ENCODE measurements around the gene SLC27A1.

The SLC27A1 gene

DNA sequence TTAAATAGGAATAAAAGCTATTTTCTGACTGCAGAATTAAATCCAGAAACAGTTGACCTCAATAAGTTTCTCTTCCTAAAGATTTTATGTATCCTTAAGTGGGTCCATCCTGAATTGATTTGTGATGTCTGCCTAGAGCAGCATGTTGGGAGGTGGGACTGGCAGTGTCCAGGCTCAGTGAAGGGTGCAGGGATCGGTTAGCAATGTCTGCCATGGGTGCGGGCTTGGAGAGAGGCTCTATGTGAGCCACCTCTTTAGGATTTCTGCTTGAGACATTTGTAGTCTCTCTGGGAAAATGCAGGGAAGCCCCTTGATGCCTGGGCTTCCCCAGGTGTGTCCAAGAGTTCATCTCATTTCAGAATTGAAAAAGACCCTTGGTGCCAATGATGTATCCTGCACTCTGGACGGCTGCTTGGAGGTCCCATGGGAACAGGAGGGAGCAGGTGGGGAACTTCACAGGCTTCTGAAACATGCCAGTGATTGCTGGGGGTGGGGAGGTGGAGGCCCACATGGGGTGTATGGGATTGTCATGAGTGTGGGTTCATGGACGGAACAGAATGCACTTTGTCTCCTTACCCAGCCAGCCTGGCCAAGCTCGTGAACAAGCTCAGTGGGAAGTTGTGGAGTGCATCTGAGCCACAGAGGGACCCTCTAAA, 78.9 kb downstream of the SLC27A1 start:
- TF ChIP-seq POLR2AphosphoS5 (IDR thresholded peaks at IDR 0.05; ENCODE audit: low read depth, low read length), result no peak
- TF ChIP-seq TAF1 (IDR thresholded peaks at IDR 0.05; ENCODE audit: borderline replicate concordance, insufficient read depth, low read length), result no peak
- TF ChIP-seq SIN3A (IDR thresholded peaks at IDR 0.05; ENCODE audit: borderline replicate concordance, insufficient read depth, low read length), result no peak
- no peak for TF ChIP-seq FOXP2 (optimal IDR thresholded peaks at IDR 0.05; ENCODE audit: borderline replicate concordance, extremely low read depth, extremely low read length, insufficient read depth)
- TF ChIP-seq, protein P1, sequence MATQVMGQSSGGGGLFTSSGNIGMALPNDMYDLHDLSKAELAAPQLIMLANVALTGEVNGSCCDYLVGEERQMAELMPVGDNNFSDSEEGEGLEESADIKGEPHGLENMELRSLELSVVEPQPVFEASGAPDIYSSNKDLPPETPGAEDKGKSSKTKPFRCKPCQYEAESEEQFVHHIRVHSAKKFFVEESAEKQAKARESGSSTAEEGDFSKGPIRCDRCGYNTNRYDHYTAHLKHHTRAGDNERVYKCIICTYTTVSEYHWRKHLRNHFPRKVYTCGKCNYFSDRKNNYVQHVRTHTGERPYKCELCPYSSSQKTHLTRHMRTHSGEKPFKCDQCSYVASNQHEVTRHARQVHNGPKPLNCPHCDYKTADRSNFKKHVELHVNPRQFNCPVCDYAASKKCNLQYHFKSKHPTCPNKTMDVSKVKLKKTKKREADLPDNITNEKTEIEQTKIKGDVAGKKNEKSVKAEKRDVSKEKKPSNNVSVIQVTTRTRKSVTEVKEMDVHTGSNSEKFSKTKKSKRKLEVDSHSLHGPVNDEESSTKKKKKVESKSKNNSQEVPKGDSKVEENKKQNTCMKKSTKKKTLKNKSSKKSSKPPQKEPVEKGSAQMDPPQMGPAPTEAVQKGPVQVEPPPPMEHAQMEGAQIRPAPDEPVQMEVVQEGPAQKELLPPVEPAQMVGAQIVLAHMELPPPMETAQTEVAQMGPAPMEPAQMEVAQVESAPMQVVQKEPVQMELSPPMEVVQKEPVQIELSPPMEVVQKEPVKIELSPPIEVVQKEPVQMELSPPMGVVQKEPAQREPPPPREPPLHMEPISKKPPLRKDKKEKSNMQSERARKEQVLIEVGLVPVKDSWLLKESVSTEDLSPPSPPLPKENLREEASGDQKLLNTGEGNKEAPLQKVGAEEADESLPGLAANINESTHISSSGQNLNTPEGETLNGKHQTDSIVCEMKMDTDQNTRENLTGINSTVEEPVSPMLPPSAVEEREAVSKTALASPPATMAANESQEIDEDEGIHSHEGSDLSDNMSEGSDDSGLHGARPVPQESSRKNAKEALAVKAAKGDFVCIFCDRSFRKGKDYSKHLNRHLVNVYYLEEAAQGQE (IDR thresholded peaks at IDR 0.05; ENCODE audit: insufficient read depth in 1 of 2, low read depth in 2 of 2, low read length in 2 of 2), result no peak

DNA sequence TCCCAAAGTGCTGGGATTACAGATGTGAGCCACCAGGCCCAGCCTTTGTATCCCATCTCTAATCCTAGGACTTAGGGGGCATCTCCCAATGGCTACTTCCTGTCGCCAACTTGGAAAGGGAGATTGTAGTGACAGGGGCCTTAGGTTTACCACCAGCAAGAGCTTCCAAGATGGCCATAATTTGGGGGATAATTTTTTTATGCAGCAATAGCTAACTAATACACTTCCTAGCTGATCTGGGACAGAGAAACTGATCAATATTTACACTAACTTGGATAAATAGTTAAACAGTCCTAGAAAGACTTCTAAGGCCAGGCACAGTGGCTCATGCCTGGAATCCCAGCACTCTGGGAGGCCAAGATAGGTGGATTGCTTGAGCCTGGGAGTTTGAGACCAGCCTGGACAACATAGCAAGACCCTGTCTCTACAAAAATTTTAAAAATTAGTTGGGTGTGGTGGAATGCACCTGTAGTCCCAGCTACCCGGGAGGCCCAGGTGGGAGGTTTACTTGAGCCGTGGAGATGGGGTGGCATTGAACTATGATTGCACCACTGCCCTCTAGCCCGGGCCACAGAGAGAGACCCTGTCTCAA, 79.8 kb downstream of the SLC27A1 start:
- no peak for TF ChIP-seq TAF1 (IDR thresholded peaks at IDR 0.05; ENCODE audit: borderline replicate concordance, insufficient read depth, low read length)
- TF ChIP-seq, protein P1 (IDR thresholded peaks at IDR 0.05; ENCODE audit: insufficient read depth in 1 of 2, low read depth in 2 of 2, low read length in 2 of 2), result no peak

DNA sequence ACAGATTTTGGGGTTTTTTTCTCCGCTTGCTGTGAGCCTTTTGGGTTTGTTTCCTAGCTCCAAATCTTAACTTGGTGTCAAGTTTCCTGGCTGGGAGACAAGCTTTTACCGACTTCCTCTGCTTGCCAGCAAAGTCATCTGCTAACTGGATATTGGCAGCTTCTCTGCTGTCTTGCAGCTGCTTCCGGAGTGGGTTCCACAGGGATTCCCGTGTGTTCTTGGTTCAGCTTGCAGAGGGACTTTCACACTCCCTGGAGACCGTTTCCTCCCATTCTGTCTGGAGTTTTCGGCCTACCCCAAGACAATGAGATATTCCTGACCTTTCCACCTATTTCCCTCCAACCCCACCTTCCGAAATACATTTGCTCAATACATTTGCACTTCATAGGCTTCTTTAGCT, 82.9 kb downstream of the SLC27A1 start:
- TF ChIP-seq, protein P1 (IDR thresholded peaks at IDR 0.05; ENCODE audit: insufficient read depth in 1 of 2, low read depth in 2 of 2, low read length in 2 of 2), result peak in 1 of 2 experiments; percentile 49; a peak in 1 of 4 replicates
- TF ChIP-seq FOXP2 (optimal IDR thresholded peaks at IDR 0.05; ENCODE audit: borderline replicate concordance, extremely low read depth, extremely low read length, insufficient read depth) (peak; percentile 54), SIN3A (IDR thresholded peaks at IDR 0.05; ENCODE audit: borderline replicate concordance, insufficient read depth, low read length) (peak; percentile 87; the same call in 1 of the 2 replicates), TAF1 (IDR thresholded peaks at IDR 0.05; ENCODE audit: borderline replicate concordance, insufficient read depth, low read length) (no peak), POLR2AphosphoS5 (IDR thresholded peaks at IDR 0.05; ENCODE audit: low read depth, low read length) (no peak)

DNA sequence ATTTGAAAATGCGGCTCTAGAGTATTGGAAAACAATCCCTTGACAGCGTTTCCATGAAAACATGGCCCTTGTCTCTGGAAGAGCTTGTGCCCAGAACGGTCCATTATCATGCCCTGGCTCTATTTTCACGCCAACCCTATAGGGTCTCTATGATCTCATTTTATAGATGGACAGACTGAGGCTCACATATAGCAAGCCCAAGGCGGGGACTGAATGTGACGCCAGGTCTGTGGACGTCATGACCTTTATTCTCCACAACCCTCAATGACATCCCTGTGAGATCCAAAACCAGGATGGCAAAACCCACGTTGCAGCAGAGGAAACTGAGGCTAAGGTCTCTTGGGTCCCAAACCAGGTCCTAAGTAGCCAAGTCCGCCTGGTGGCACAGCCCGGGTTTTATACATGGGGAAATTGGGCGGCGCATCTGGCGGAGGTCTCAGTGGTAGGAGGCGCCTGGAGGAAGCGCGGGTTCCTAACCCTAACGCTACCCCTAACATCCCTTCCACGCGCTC, 84.7 kb downstream of the SLC27A1 start:
- TF ChIP-seq, protein P1 (IDR thresholded peaks at IDR 0.05; ENCODE audit: insufficient read depth in 1 of 2, low read depth in 2 of 2, low read length in 2 of 2), result no peak
- no peak for TF ChIP-seq POLR2AphosphoS5 (IDR thresholded peaks at IDR 0.05; ENCODE audit: low read depth, low read length)
- TF ChIP-seq FOXP2 (optimal IDR thresholded peaks at IDR 0.05; ENCODE audit: borderline replicate concordance, extremely low read depth, extremely low read length, insufficient read depth), result no peak
- no peak for TF ChIP-seq SIN3A (IDR thresholded peaks at IDR 0.05; ENCODE audit: borderline replicate concordance, insufficient read depth, low read length)
- no peak for TF ChIP-seq TAF1 (IDR thresholded peaks at IDR 0.05; ENCODE audit: borderline replicate concordance, insufficient read depth, low read length)
